ENCODE measurements around the gene FLRT3. TPM values are rescaled to one million over a fixed set of nuclear protein-coding genes. Genes with fewer than 3 reads are reported as not detected.

FLRT3 gene
- total RNA-seq, 1 experiment from 2014 or later, result 2.8 TPM

- TF ChIP-seq CTCF (conservative IDR thresholded peaks at IDR 0.05; ENCODE audit: low read depth, low read length) (no peak), EZH2phosphoT487 (IDR thresholded peaks at IDR 0.05; ENCODE audit: borderline replicate concordance, low read length) (no peak), EZH2 (IDR thresholded peaks at IDR 0.05; ENCODE audit: low read length, unreplicated experiment) (no peak)
- no peak for ATAC-seq
- Histone ChIP-seq H3K4me2 (ENCODE audit: low read length) (no peak overlapping the region), H3K79me2 (ENCODE audit: low read length) (no peaks in the 10 kb centered on the region), H3K27me3 (ENCODE audit: low read length) (no peaks in the 10 kb centered on the region), H3K9ac (ENCODE audit: low read length) (no peak overlapping the region), H3K36me3 (ENCODE audit: low read depth, low read length) (no peaks in the 10 kb centered on the region), H2AFZ (ENCODE audit: low read length) (no peak overlapping the region), H3K4me3 (ENCODE audit: low read length) (no peak overlapping the region), H3K9me3 (ENCODE audit: low read length) (no peaks in the 10 kb centered on the region), H3K4me1 (ENCODE audit: insufficient read depth, low read length) (peaks cover 37% of the 10 kb centered on the region), H3K27ac (ENCODE audit: low read length) (no peak overlapping the region), H3F3A (ENCODE audit: low read length, unreplicated experiment) (no peaks in the 10 kb centered on the region), H3K9me2 (replicated peaks; ENCODE audit: low read length) (no peaks in the 10 kb centered on the region), H4K20me1 (ENCODE audit: low read length) (no peaks in the 10 kb centered on the region)
- ChIA-PET CTCF (no interaction called here), POLR2A (ENCODE audit: unreplicated experiment) (no interaction called here)
- BruUV-seq (replicated peaks), result no TSS peak
- intact Hi-C loops (cut with micrococcal nuclease), result no loop called here
- no peak for DNase-seq
Measured at GRCh38 chr20:14291502-14291901, 45.9 kb downstream of the FLRT3 start.

- no peaks in the 10 kb centered on the region for H3F3A ChIP-seq (ENCODE audit: low read length, unreplicated experiment)
- H3K79me2 ChIP-seq (ENCODE audit: low read length), result no peaks in the 10 kb centered on the region
- BruUV-seq (replicated peaks), result TSS peak; percentile 72
- DNase-seq (peak; percentile 99), ATAC-seq (peak; percentile 97)
- no peaks in the 10 kb centered on the region for H3K9me2 ChIP-seq (replicated peaks; ENCODE audit: low read length)
- peak overlapping the region; percentile 58 for H2AFZ ChIP-seq (ENCODE audit: low read length)
- peak overlapping the region; percentile 64 for H3K4me2 ChIP-seq (ENCODE audit: low read length)
- intact Hi-C loops (cut with micrococcal nuclease), result no loop called here
- TF ChIP-seq EZH2 (IDR thresholded peaks at IDR 0.05; ENCODE audit: low read length, unreplicated experiment) (no peak), EZH2phosphoT487 (IDR thresholded peaks at IDR 0.05; ENCODE audit: borderline replicate concordance, low read length) (no peak), CTCF (conservative IDR thresholded peaks at IDR 0.05; ENCODE audit: low read depth, low read length) (no peak)
- no peaks in the 10 kb centered on the region for H4K20me1 ChIP-seq (ENCODE audit: low read length)
- H3K4me3 ChIP-seq (ENCODE audit: low read length), result no peak overlapping the region
- no peaks in the 10 kb centered on the region for H3K9me3 ChIP-seq (ENCODE audit: low read length)
- no peaks in the 10 kb centered on the region for H3K27me3 ChIP-seq (ENCODE audit: low read length)
- ChIA-PET CTCF (no interaction called here), POLR2A (ENCODE audit: unreplicated experiment) (interaction anchor here (0.6 kb wide), 1 partner anchor 643 kb away, joined by 3 read pairs; no protein-coding TSS in a partner anchor)
- peak overlapping the region; percentile 97 for H3K27ac ChIP-seq (ENCODE audit: low read length)
- H3K36me3 ChIP-seq (ENCODE audit: low read depth, low read length), result no peaks in the 10 kb centered on the region
- peaks cover 46% of the 10 kb centered on the region for H3K4me1 ChIP-seq (ENCODE audit: insufficient read depth, low read length)
- peak overlapping the region; percentile 83 for H3K9ac ChIP-seq (ENCODE audit: low read length)
Measured at GRCh38 chr20:14288341-14289330, 48.8 kb downstream of the FLRT3 start.

GRCh38 chr20:14284443-14284842, 53.0 kb downstream of the FLRT3 start:
- intact Hi-C loops (cut with micrococcal nuclease), result no loop called here
- TF ChIP-seq CTCF (conservative IDR thresholded peaks at IDR 0.05; ENCODE audit: low read depth, low read length), result no peak
- no peak for TF ChIP-seq EZH2 (IDR thresholded peaks at IDR 0.05; ENCODE audit: low read length, unreplicated experiment)
- no peak for TF ChIP-seq EZH2phosphoT487 (IDR thresholded peaks at IDR 0.05; ENCODE audit: borderline replicate concordance, low read length)
- POLR2A ChIA-PET (ENCODE audit: unreplicated experiment), result no interaction called here
- no peaks in the 10 kb centered on the region for H3K9me2 ChIP-seq (replicated peaks; ENCODE audit: low read length)
- H3F3A ChIP-seq (ENCODE audit: low read length, unreplicated experiment), result no peaks in the 10 kb centered on the region
- no TSS peak for BruUV-seq (replicated peaks)
- no peak overlapping the region for H3K4me2 ChIP-seq (ENCODE audit: low read length)
- no peaks in the 10 kb centered on the region for H3K36me3 ChIP-seq (ENCODE audit: low read depth, low read length)
- CTCF ChIA-PET, result no interaction called here
- no peaks in the 10 kb centered on the region for H3K27me3 ChIP-seq (ENCODE audit: low read length)
- H3K27ac ChIP-seq (ENCODE audit: low read length), result no peak overlapping the region
- no peak overlapping the region for H3K9ac ChIP-seq (ENCODE audit: low read length)
- peaks cover 32% of the 10 kb centered on the region for H3K4me1 ChIP-seq (ENCODE audit: insufficient read depth, low read length)
- ATAC-seq (no peak), DNase-seq (no peak)
- H4K20me1 ChIP-seq (ENCODE audit: low read length), result no peaks in the 10 kb centered on the region
- H3K9me3 ChIP-seq (ENCODE audit: low read length), result no peaks in the 10 kb centered on the region
- H3K4me3 ChIP-seq (ENCODE audit: low read length), result no peak overlapping the region
- no peak overlapping the region for H2AFZ ChIP-seq (ENCODE audit: low read length)
- no peaks in the 10 kb centered on the region for H3K79me2 ChIP-seq (ENCODE audit: low read length)
